Muscle of leg (tissue), 16 donors: ENCODE data around the gene PCSK6. TPM values are rescaled to one million over a fixed set of nuclear protein-coding genes. Genes with fewer than 3 reads are reported as not detected.
A peak's percentile ranks its signal among the peaks of the same experiment; 100 is the strongest.

Source experiments
- DNase-seq: peaks from one replicate; pipeline ENCODE4 v3.0.0; 2013
- H3K27ac ChIP-seq: one replicate; pipeline ENCODE4 v1.5.1; 2013; ENCODE audit warnings: mild to moderate bottlenecking, low read length, control low read depth
- H3K27me3 ChIP-seq: one replicate; pipeline ENCODE4 v1.6.1; 2013; ENCODE audit warnings: low read length; ENCODE audit not compliant: control insufficient read depth, insufficient read depth
- H3K36me3 ChIP-seq: one replicate; pipeline ENCODE4 v1.6.1; 2013; ENCODE audit warnings: low read length; ENCODE audit not compliant: control insufficient read depth, insufficient read depth
- H3K4me1 ChIP-seq: one replicate; pipeline ENCODE4 v1.6.1; 2013; ENCODE audit warnings: low read length; ENCODE audit not compliant: control insufficient read depth, insufficient read depth
- H3K4me3 ChIP-seq: one replicate; pipeline ENCODE4 v1.5.1; 2013; ENCODE audit warnings: low read length, control low read depth
- H3K9me3 ChIP-seq: replicated peaks from 2 replicates; pipeline ENCODE4 v1.6.1; 2013; ENCODE audit warnings: low read depth, low read length; ENCODE audit not compliant: control insufficient read depth
- WGBS: methylation state at CpG from one replicate; pipeline ENCODE4 v1.1.5; 2013; ENCODE audit warnings: missing lambda C conversion rate; ENCODE audit not compliant: insufficient coverage; 5-methylcytosine and 5-hydroxymethylcytosine counted together
- long read RNA-seq, 11 donors: transcript quantifications; one replicate each; lab custom pipeline, GENCODE V29; 2026
- polyA plus RNA-seq, 8 donors: library from polyadenylated mRNA; unstranded; fragments of 120-200 nt; gene quantifications; one replicate each; pipeline versions ENCODE4 v1.2.1 to v1.2.3, GENCODE V29; 2013; ENCODE audit warnings: inconsistent platforms in 1 of 8, low replicate concordance in 1 of 8; ENCODE audit not compliant: insufficient read length in 8 of 8, insufficient read depth in 1 of 8
- total RNA-seq: library from RNA; stranded (reverse); fragments of 120-200 nt; gene quantifications from one replicate; pipeline ENCODE4 v1.2.4, GENCODE V29; 2013

PCSK6 gene
- total RNA-seq (10.5 TPM), polyA plus RNA-seq (10 to 100 TPM in 2 of 8 donors, 1 to 10 TPM in 6; 6.2 to 14.1 (median 9.1) TPM)
- long read RNA-seq, donor 1: 0 reads
- long read RNA-seq, donor 2: 0 reads
- long read RNA-seq, donor 3: 0 reads
- long read RNA-seq, donor 4, full-length matches to known transcripts: 1 of 1 reads
- long read RNA-seq, donor 4, partial matches to known transcripts: 0 of 1 reads
- long read RNA-seq, donor 4, other reads (novel, unspliced or antisense): 0 of 1 reads
- long read RNA-seq, donor 5, full-length matches to known transcripts: 8 of 8 reads
- long read RNA-seq, donor 5, partial matches to known transcripts: 0 of 8 reads
- long read RNA-seq, donor 5, other reads (novel, unspliced or antisense): 0 of 8 reads
- long read RNA-seq, donor 6, full-length matches to known transcripts: 2 of 2 reads
- long read RNA-seq, donor 6, partial matches to known transcripts: 0 of 2 reads
- long read RNA-seq, donor 6, other reads (novel, unspliced or antisense): 0 of 2 reads
- long read RNA-seq, donor 7, partial matches to known transcripts: 0 of 1 reads
- long read RNA-seq, donor 7, other reads (novel, unspliced or antisense): 0 of 1 reads
- long read RNA-seq, donor 8: 0 reads
- long read RNA-seq, donor 9: 0 reads
- long read RNA-seq, donor 10, full-length matches to known transcripts: 2 of 2 reads
- long read RNA-seq, donor 10, partial matches to known transcripts: 0 of 2 reads
- long read RNA-seq, donor 10, other reads (novel, unspliced or antisense): 0 of 2 reads
- long read RNA-seq, donor 11, full-length matches to known transcripts: 1 of 1 reads
- long read RNA-seq, donor 11, partial matches to known transcripts: 0 of 1 reads
- long read RNA-seq, donor 11, other reads (novel, unspliced or antisense): 0 of 1 reads

GRCh38 chr15:101489599-101490407, at the start of gene PCSK6:
PCSK6 (minus strand) TSS chr15:101489707; CDS start chr15:101489670, 37 bp downstream.
- Histone ChIP-seq H3K4me3 (peak within 1 kb of the TSS; percentile 26), H3K4me1 (peaks cover 5% of the 10 kb centered on the region), H3K27me3 (peaks cover 34% of the 10 kb centered on the region), H3K9me3 (no peaks in the 10 kb centered on the region), H3K27ac (no peak within 1 kb of the TSS), H3K36me3 (no peaks in the 10 kb centered on the region)
- 15% methylated on average over 108 of the region's 111 CpGs for WGBS
- DNase-seq: peak; percentile 48

- Histone ChIP-seq H3K9me3 (peaks cover 3% of the 10 kb centered on the region), H3K27ac (no peak overlapping the region), H3K4me3 (no peak overlapping the region), H3K36me3 (no peaks in the 10 kb centered on the region), H3K4me1 (peaks cover 24% of the 10 kb centered on the region), H3K27me3 (peaks cover 3% of the 10 kb centered on the region)
- no peak for DNase-seq
- 88% methylated on average over 3 of the region's 5 CpGs for WGBS
Measured at GRCh38 chr15:101538996-101539395, 49.5 kb upstream of the PCSK6 start.

GRCh38 chr15:101538177-101538576, 48.7 kb upstream of the PCSK6 start:
- peak overlapping the region; percentile 45 for H3K27ac ChIP-seq
- peaks cover 17% of the 10 kb centered on the region for H3K4me1 ChIP-seq
- 71% methylated on average over 1 of the region's 3 CpGs for WGBS
- DNase-seq: no peak
- H3K4me3 ChIP-seq: no peak overlapping the region
- peaks cover 3% of the 10 kb centered on the region for H3K27me3 ChIP-seq
- H3K9me3 ChIP-seq: peaks cover 3% of the 10 kb centered on the region
- no peaks in the 10 kb centered on the region for H3K36me3 ChIP-seq

GRCh38 chr15:101537483-101538080, 48.1 kb upstream of the PCSK6 start:
- Histone ChIP-seq H3K27me3 (peaks cover 3% of the 10 kb centered on the region), H3K4me3 (no peak overlapping the region), H3K27ac (peak overlapping the region; percentile 55), H3K4me1 (peaks cover 17% of the 10 kb centered on the region), H3K9me3 (peaks cover 3% of the 10 kb centered on the region), H3K36me3 (no peaks in the 10 kb centered on the region)
- no CpG with 5 or more reads among the region's 2 CpGs for WGBS
- peak; percentile 66 for DNase-seq

- Histone ChIP-seq H3K27me3 (peaks cover 3% of the 10 kb centered on the region), H3K4me3 (no peak overlapping the region), H3K36me3 (no peaks in the 10 kb centered on the region), H3K4me1 (peaks cover 17% of the 10 kb centered on the region), H3K27ac (peak overlapping the region; percentile 55), H3K9me3 (peaks cover 3% of the 10 kb centered on the region)
- no peak for DNase-seq
- 75% methylated on average over 15 of the region's 20 CpGs for WGBS
Measured at GRCh38 chr15:101536875-101537405, 47.4 kb upstream of the PCSK6 start.

GRCh38 chr15:101536166-101536874, 46.8 kb upstream of the PCSK6 start:
- Histone ChIP-seq H3K27me3 (peaks cover 3% of the 10 kb centered on the region), H3K4me3 (no peak overlapping the region), H3K9me3 (peaks cover 3% of the 10 kb centered on the region), H3K27ac (no peak overlapping the region), H3K36me3 (no peaks in the 10 kb centered on the region), H3K4me1 (peaks cover 17% of the 10 kb centered on the region)
- 90% methylated on average over 22 of the region's 24 CpGs for WGBS
- DNase-seq: no peak

GRCh38 chr15:101535170-101535902, 45.8 kb upstream of the PCSK6 start:
- peaks cover 10% of the 10 kb centered on the region for H3K4me1 ChIP-seq

GRCh38 chr15:101534376-101534970, 45.0 kb upstream of the PCSK6 start:
- DNase-seq: no peak
- H3K4me3 ChIP-seq: no peak overlapping the region
- H3K9me3 ChIP-seq: peaks cover 3% of the 10 kb centered on the region
- WGBS: 76% methylated on average over 17 of the region's 21 CpGs
- H3K4me1 ChIP-seq: peaks cover 10% of the 10 kb centered on the region
- peaks cover 5% of the 10 kb centered on the region for H3K27me3 ChIP-seq
- no peak overlapping the region for H3K27ac ChIP-seq
- H3K36me3 ChIP-seq: no peaks in the 10 kb centered on the region

More at GRCh38 chr15:101535170-101535902, 45.8 kb upstream of the PCSK6 start:
- peaks cover 5% of the 10 kb centered on the region for H3K27me3 ChIP-seq
- no peaks in the 10 kb centered on the region for H3K36me3 ChIP-seq
- WGBS: 88% methylated on average over 29 of the region's 29 CpGs
- H3K4me3 ChIP-seq: no peak overlapping the region
- H3K27ac ChIP-seq: no peak overlapping the region
- peaks cover 3% of the 10 kb centered on the region for H3K9me3 ChIP-seq
- no peak for DNase-seq
